ENCODE data around the gene TMEM132D.

The TMEM132D gene

DNA sequence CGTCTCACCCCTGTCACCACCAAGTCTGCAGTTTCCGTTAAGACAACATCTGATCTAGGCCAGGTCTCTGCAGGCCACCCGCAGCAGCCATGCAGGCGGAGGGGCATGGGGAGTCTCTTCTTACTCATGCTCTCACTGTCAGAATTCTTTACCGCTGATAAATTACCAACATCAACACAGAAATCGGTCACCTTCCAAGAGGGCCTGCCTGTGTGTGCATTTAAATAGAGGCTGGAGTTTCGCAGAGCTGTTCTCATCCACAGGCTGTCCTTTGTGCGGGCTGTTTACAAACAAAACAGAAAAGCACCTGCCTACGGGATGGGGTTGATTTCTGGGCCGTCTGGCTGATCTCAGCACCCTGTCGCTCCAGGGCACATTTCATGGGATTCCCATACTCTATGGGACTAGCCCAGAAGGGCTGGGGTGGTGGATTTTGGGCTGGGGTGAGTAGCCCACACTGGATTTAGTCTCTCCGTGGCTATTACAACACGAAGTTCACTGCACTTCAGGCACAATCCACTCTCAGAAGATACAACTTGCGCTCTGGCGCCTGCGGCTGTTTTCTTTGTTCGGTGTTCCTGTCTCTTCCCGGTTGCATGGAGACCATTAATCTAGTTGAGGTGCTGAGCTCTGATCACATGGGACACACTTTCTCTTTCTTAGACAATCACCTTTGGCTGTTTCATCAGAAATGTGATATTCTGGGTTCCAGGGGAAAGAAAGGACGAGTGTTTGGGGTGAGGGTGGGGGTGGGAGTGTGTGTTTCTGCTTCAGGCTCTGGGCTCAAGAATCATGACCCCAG is 719.5 kb downstream of the TMEM132D start:
- no peak for DNase-seq (ENCODE audit: low spot score)

DNA sequence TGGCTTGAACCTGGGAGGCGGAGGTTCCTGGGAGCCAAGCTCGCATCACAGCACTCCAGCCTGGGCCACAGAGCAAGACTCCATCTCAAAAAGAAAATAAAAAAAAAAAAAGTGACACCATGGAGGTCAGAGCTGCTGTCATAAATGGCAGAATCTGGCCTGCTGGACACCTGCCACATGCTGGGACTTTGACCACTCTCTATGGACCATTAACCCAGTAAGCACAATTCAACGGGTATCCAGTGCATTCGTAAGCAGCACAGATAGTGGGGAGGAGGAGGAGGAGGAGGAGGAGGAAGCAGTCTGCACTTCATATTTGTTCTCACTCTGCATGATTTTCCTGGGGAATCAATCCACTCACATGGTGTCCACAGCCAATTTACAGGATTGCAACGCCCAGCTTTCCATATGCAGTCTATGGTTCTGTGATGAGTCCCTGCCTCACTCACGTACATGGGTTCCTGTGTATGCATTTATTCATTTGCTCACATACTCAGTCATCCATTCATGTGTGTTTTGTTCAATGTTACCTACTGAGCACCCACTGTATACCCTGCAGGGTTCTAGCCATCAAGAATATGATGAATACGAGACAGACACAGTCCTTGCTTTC is 723.8 kb downstream of the TMEM132D start:
- DNase-seq (ENCODE audit: low spot score), result no peak

GRCh38 chr12:129169928-129170327 is 733.9 kb downstream of the TMEM132D start:
- no peak for DNase-seq (ENCODE audit: low spot score)

DNA sequence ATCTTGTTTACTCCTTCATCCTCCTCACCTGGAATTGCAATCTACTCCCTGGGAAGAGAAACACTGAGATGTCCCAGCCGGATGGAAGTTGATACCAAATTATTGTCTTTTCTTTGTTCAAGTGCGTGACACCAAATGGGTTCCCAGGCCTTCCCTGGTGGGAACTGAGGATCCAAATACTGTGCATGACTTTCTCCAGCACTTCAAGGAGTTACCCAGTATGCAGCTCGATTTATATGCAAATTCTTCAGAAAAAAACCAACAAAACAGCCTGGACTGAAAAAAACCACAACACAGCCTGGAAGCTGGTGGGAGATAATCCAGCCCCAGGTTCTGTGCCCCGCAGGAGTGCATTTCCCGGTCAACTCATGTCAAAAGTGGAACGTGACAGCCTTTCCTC is 740.0 kb downstream of the TMEM132D start:
- DNase-seq (ENCODE audit: low spot score), result no peak

DNA sequence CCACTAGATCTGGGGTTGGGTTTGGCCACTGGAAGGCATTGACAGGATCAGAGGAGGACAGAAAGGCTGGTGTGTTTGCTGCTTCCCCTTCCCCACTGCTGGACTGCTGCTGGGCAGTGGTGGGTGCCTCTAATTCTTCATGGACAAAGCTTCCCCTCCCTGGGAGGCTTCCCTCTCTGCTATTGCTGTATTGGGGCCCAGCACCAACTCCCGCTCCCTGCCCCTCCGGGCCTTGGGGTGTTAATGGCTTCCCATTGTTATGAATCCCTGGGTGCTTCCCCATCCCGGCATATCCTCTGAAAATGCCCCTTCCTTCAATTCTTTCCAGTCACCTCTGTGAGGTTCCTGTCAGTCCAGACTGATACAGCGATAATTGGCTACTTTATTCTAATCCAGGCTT is 740.4 kb downstream of the TMEM132D start:
- DNase-seq (ENCODE audit: low spot score), result no peak

- no peak for DNase-seq (ENCODE audit: low spot score)
These were observed 741.0 kb downstream of the TMEM132D start for GRCh38 chr12:129162805-129163204.

DNA sequence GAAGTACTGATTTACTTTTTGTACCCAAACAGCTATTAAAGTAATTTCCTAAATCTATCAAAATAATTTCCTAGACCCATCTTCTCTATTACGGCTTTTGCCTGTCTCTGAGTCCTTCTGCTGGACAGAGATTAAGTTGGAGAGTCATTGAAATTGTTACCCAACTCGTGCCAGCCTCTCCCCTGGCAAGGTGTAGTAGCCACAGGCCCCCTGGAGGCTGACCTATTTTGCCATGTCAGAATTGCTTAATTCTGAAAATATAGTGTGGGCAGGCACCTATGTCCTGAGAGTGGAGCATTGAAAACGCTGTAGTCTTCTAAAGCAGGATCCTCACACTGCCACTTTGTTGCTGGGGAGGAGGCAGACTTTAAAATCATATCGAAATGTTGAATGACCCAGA is 742.3 kb downstream of the TMEM132D start:
- no peak for DNase-seq (ENCODE audit: low spot score)

DNA sequence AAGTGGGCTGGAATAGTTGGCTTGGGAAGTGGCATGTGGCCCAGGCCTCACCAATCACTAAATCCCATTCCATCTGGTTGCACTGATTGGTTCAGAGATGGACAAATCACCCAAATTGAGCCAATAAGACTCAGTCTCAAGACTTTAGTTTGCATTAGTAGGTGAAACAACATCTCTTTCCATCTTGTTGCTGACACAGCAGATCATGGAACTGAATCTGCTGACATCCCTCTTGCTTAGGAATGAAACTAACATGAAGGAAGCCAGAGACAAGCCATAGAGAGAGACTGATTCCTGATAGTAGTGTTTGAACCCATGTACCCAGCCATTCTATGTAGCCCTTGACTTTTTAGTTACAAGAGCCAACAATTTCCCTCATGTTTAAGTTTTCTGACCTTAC is 743.5 kb downstream of the TMEM132D start:
- no peak for DNase-seq (ENCODE audit: low spot score)

DNA sequence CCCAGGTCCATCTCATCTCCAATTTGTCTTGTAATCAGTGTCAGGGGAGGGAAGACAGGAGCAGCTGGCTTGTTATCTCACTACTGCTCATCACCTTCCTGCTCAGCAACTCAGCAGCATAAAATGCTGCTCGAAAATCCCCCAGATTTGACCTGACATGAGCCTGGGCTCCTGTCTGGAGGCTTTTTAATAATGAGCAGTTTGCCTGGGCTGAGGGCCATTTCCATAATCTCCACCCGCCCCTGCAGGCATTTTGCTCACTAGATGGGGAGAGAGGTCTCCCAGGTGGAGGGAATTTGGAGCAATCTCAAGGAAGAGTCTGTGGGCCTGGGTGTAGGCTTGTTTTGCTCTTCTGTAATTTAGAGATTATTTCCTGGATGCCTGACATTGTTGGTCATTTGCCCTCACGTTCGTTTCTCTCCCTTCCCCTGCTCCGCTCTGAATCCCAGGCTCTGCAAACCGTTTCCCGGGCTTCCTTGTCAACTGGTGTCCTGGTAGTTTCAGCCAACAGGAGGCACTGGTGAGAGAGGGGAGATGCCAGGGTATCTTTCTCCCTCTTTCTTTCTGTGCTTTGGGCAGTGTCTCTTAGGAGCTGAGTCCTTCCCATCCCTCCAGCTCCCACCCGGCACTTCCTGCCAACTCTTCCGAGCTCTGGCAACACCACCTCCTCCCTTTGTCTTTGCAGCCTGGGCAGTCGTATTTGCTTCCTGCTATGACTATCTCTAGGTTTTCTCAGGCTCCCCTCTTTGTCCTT is 751.3 kb downstream of the TMEM132D start:
- no peak for DNase-seq (ENCODE audit: low spot score)

DNA sequence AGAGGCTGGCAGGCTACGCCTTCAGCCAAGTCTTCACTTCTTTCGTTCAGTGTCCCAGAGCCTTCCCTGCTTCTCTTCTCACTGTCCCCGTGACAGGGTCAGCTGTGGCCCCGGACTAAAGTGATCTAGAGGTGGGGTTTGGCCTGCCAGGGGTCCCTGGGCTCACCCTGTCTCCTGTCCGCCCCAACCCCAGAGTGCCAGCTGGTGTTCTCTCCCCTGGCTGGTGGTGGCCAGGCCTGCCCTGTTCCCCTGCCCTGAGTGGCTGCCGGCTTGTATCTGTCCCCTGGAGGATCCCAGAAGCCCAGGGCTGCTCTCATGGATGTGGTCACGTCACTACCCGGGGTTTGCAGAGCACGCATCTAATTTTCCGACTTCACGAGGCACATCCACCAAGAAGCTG is 753.1 kb downstream of the TMEM132D start:
- no peak for DNase-seq (ENCODE audit: low spot score)

DNA sequence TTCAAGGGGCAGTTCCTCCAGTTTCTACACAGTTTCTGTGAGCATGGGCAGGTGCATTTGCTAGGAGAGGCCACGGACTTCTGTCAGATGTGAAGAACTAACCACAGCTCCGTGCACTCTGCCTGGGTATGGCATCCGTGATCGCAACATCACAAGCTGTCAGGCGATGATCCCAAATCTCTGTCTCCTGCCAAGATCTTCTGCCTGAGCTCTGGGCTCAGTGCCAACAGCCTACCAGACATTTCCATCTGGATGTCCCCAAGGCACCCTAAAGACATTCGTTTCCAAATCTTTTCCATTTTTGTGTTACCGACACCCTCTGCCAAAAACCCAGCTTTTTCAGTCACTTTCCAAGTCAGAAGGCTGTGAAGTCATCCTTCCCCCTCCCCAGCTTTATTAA is 758.4 kb downstream of the TMEM132D start:
- no peak for DNase-seq (ENCODE audit: low spot score)

- no peak for DNase-seq (ENCODE audit: low spot score)
These were observed 765.0 kb downstream of the TMEM132D start for GRCh38 chr12:129138776-129139175.

DNA sequence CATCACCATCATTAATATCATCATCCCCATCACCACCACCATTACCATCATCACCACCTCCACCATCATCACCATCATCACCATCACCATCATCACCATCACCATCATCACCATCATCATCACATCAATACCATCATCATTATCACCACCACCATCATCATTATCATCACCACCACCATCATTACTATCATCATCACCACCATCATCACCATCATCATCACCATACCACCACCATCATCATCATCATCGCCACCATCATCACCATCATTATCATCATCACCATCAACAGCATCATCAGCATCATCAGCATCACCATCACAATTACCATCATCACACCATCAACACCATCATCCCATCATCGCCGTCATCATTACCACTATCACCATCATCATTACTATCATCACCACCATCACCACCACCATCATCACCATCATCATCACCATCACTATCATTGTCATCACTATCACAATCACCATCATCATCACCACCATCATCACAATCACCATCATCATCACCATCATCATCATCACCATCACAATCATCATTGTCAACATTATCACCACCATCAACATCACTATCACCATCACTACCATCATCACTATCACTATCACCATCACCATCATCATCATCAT is 767.0 kb downstream of the TMEM132D start:
- DNase-seq (ENCODE audit: low spot score), result no peak

DNA sequence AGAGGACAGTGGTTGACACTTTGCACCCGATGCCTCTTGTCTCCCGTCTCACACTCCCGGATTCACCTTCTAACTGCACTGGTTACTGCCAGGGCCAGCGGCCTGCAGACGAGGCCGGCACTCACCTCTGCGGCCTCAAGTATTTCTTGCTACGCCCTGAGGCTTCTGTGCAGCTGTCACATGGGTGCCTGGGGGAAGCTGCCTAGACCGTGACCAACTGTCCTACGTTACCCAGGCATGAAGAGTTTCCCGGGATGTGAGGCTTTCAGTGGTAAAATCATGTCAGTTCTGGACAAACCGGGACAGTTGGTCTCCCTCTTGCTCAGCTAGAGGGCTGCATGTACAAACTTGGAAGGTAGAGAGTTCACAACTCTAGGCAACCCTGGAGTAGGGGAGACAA is 776.1 kb downstream of the TMEM132D start:
- no peak for DNase-seq (ENCODE audit: low spot score)

GRCh38 chr12:129127211-129127610 is 776.6 kb downstream of the TMEM132D start:
- no peak for DNase-seq (ENCODE audit: low spot score)

- no peak for DNase-seq (ENCODE audit: low spot score)
These were observed 784.3 kb downstream of the TMEM132D start for GRCh38 chr12:129119537-129119936.

DNA sequence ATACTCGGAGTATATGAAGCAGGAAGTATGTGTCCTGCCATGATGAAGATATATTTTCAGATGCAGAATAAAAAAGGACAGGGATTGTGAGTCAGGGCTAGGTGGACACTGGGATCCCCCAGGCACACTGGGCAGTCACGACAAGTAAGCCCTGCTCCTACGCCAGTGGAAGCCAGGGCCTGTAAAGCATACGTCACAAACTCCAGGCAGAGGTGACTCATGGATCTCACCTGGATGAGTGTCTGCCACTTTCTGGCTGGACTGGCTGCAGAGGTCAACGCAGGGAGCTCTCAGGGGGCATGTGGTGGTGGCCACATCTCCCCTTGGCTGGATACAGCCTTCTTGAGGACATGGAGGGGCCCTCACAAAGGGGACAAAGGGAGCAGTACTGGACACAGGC is 788.3 kb downstream of the TMEM132D start:
- no peak for DNase-seq (ENCODE audit: low spot score)

DNA sequence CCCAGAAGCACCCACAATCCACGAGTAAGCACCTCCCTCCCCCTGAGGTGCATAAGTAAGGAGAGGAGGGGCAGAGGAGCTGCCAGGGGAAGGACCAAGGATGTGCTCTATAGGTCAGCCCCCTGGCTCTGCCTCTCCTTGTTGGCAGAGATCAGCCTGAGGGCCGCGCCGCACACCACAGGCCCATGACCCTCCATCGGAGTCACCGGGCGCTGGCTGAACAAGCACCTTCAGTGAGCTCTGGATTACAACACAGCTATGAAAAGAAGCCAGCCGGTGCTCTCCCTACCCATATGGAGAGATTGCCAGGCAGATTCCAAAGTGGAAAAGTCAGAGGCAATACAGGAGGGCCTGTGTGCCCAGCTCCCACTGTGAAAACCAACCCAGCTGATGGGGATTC is 793.2 kb downstream of the TMEM132D start:
- DNase-seq (ENCODE audit: low spot score), result no peak

- no peak for DNase-seq (ENCODE audit: low spot score)
These were observed 794.4 kb downstream of the TMEM132D start for GRCh38 chr12:129109174-129110001.

DNA sequence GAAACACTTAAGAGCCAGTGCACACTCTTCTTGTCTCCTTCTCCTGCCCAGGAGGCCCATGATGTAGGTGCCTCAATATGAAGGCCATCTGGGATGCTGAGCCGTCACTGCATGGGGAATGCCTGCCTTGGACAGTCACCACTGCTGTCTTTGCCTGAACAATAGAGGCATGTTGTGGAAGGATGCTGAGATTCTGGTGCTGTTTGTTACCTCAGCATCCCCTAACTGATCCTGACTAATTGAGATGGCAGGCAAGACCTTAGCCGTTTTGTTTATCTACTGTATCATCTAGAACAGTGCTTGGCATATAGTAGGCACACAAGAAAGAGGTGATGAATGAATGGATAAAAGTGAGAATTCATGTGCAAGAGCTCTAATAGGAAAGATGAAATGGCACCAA is 797.1 kb downstream of the TMEM132D start:
- DNase-seq (ENCODE audit: low spot score), result no peak

GRCh38 chr12:129103231-129103630 is 800.6 kb downstream of the TMEM132D start:
- no peak for DNase-seq (ENCODE audit: low spot score)

GRCh38 chr12:129102233-129102632 is 801.6 kb downstream of the TMEM132D start:
- DNase-seq (ENCODE audit: low spot score), result no peak
